ENCODE data around the gene WDR18. TPM values are rescaled to one million over a fixed set of nuclear protein-coding genes. Genes with fewer than 3 reads are reported as not detected.

The WDR18 gene
- 47.2 and 65.5 TPM in 2 replicates for total RNA-seq

DNA sequence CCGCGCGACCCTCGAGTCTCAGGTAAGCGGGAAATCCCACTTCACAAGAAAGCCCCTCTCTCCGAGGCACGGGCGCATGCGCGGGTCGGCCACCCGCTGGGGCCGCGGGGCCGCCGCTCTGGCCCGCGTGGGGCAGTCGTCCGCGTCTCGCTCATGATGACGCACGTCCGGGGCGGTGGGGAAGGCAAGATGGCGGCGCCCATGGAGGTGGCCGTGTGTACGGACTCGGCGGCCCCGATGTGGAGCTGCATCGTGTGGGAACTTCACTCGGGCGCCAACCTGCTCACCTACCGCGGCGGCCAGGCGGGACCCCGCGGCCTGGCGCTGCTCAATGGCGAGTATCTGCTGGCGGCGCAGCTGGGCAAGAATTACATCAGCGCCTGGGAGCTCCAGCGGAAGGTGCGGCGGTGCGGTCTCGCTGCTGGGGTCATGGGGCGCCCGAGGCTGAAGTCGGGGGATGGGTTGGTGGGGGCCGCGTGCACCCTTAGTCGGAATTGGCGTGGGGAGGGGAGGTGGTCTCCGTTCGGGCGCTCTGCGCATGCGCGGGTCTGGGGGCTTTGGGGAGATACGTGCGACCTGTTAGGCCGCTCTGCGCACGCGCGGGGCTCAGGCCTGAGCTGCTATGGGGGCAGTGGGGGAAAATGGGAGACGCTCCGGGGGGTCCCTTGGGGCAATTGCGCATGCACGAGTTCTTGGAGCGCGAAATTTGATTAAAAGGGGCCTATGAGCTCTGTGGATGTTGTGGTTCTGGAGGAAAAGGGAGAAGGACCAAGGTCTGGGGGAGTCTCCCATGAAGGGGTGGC is at the start of gene WDR18:
Gene WDR18, plus strand, starts transcription at position 181 of the 803 bp plus-strand sequence. Its CDS starts 9 bp downstream, at position 190.

DNA sequence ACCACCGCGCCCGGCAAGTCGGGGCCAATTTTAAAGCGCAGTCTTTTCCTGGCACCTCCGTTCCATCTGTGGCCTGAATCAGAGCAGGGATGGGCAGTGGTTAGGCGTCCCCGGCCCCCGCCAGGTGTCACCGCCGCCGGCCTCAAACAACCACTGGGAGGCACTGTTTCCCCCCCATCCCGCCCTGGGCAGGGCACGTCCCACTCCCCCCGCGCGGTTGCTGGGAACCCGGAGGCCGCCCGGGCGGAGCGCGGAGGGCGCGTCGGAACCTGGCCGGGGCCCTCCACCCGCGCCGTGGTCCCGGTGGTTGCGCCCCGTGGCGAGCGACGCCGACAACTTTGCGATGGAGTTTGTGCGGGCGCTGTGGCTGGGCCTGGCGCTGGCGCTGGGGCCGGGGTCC is 15.9 kb downstream of the WDR18 start, which contains the start of gene GRIN3B:
Gene GRIN3B, plus strand, starts transcription at position 325 of the 400 bp plus-strand sequence. Its CDS starts 19 bp downstream, at position 344.

DNA sequence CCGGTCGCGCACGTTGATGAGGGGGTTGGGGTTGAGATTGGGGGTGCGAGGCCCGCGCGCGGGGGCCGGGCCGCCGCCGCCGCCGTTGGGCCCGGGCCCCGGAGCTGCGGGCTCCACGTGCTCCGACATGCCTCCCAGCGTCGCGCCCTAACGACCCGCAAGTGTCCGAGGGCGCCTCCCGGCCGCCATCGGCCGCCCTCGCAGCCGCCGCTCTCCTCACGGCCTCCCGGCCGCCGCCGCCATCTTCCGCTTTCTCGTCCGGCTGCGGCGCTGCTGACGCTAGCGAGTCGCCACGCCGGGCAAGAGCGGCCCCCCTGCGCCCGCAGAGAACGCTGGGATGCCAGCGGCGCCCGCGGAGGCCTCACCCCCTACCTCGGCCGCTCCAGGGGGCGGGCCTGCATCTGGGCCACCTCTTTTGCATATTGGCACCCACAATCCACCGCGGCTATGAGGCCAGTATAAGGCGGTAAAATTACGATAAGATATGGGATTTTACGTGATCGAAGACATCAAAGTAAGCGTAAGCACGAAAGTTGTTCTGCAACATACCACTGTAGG is 36.8 kb downstream of the WDR18 start, which contains the start of gene TMEM259:
Gene TMEM259, minus strand, starts transcription at position 256 of the 558 bp plus-strand sequence. Its CDS starts 127 bp downstream, at position 129.

GRCh38 chr19:1025960-1026782 is 42.0 kb downstream of the WDR18 start, which contains the start of gene CNN2:
TSS of gene CNN2 (plus strand) at chr19:1026608. CDS start at chr19:1026662, 54 bp downstream.

GRCh38 chr19:1039646-1040475 is 55.7 kb downstream of the WDR18 start, which contains the start of gene ABCA7:
TSS of gene ABCA7 (plus strand) at chr19:1040107. CDS start at chr19:1041362, 1,255 bp downstream.

Small RNAs within 50 kb of the gene (small RNA-seq; reads per million reads assigned to genes)
- 8.7 reads per million, percentile 90 among the genes with 10 or more reads in this experiment for gene RNU6-2

Other genes starting within 250 kb of the WDR18 start
- 0.13 TPM in 1 of 2 replicates, not detected in the other for gene MISP, start 233.2 kb upstream of the WDR18 start, total RNA-seq
- 200 and 249 TPM in 2 replicates for gene PTBP1, start 186.9 kb upstream of the WDR18 start, total RNA-seq
- gene PLPPR3, start 162.4 kb upstream of the WDR18 start, total RNA-seq = 0.07 and 0.40 TPM in 2 replicates
- not detected in 2 replicates for gene AZU1, start 156.5 kb upstream of the WDR18 start, total RNA-seq
- not detected in 2 replicates for gene PRTN3, start 143.3 kb upstream of the WDR18 start, total RNA-seq
- gene ELANE, start 132.0 kb upstream of the WDR18 start, total RNA-seq = not detected in 2 replicates
- 1.1 and 2.3 TPM in 2 replicates for gene CFD, start 124.7 kb upstream of the WDR18 start, total RNA-seq
- 25.5 and 29.4 TPM in 2 replicates for gene MED16, start 91.2 kb upstream of the WDR18 start, total RNA-seq
- gene RNU6-9, start 90.9 kb upstream of the WDR18 start, total RNA-seq = not detected in 2 replicates
- 20.1 and 26.1 TPM in 2 replicates for gene R3HDM4, start 71.1 kb upstream of the WDR18 start, total RNA-seq
- gene KISS1R, start 67.0 kb upstream of the WDR18 start, total RNA-seq = not detected in 2 replicates
- 6.9 and 10.0 TPM in 2 replicates for gene ARID3A, start 58.3 kb upstream of the WDR18 start, total RNA-seq
- gene GRIN3B, start 16.1 kb downstream of the WDR18 start, total RNA-seq = 0.43 and 0.80 TPM in 2 replicates
- 61.7 and 66.5 TPM in 2 replicates for gene TMEM259, start 36.8 kb downstream of the WDR18 start, total RNA-seq
- not detected in 2 replicates for gene RNU6-2, start 37.2 kb downstream of the WDR18 start, total RNA-seq
- 140 and 181 TPM in 2 replicates for gene CNN2, start 42.3 kb downstream of the WDR18 start, total RNA-seq
- 4.1 and 6.2 TPM in 2 replicates for gene ABCA7, start 55.8 kb downstream of the WDR18 start, total RNA-seq
- 6.8 and 12.9 TPM in 2 replicates for gene ARHGAP45, start 82.8 kb downstream of the WDR18 start, total RNA-seq
- gene POLR2E, start 111.0 kb downstream of the WDR18 start, total RNA-seq = 82.4 and 139 TPM in 2 replicates
- gene GPX4, start 119.6 kb downstream of the WDR18 start, total RNA-seq = 226 and 365 TPM in 2 replicates
- gene SBNO2, start 189.9 kb downstream of the WDR18 start, total RNA-seq = 26.5 and 37.5 TPM in 2 replicates
- 68.5 and 75.7 TPM in 2 replicates for gene STK11, start 221.4 kb downstream of the WDR18 start, total RNA-seq

Data from thoracic aorta endothelial cell (primary cell).